ENCODE results near the gene MPZL1.

- TF ChIP-seq, protein P1, sequence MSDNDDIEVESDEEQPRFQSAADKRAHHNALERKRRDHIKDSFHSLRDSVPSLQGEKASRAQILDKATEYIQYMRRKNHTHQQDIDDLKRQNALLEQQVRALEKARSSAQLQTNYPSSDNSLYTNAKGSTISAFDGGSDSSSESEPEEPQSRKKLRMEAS (IDR thresholded peaks at IDR 0.05) = no peak
- no peak for TF ChIP-seq EP300 (IDR thresholded peaks at IDR 0.05; ENCODE audit: borderline replicate concordance)
These were observed 18.2 kb upstream of the MPZL1 start for GRCh38 chr1:167703557-167703956.
